Measurements from ENCODE around the gene DLST.

- TF ChIP-seq CTCF (conservative IDR thresholded peaks at IDR 0.05; ENCODE audit: low read length), result no peak
- no peak for TF ChIP-seq EZH2phosphoT487 (IDR thresholded peaks at IDR 0.05; ENCODE audit: borderline replicate concordance, low read depth, low read length)
Measured at GRCh38 chr14:74934041-74934440, 52.3 kb downstream of the DLST start.

Measured in OCI-LY7 (cell line).